Smooth muscle cell (in vitro differentiated cells): Measurements from ENCODE around the gene FCAMR. TPM values are rescaled to one million over a fixed set of nuclear protein-coding genes. Genes with fewer than 3 reads are reported as not detected.

Experiments
- DNase-seq: peaks from one replicate; lab custom pipeline; 2025; ENCODE audit not compliant: unreplicated experiment; lab: John Stamatoyannopoulos, UW
- H2AFZ ChIP-seq: fragments of 200-600 bp; sonication (generic); 2 replicates; pipeline ENCODE4 v1.6.0; 2016; ENCODE audit warnings: antibody characterized with exemption, low read depth, mild to moderate bottlenecking
- H3F3A ChIP-seq: fragments of 200-600 bp; sonication (generic); 2 replicates; pipeline ENCODE4 v1.6.0; 2017; ENCODE audit warnings: antibody characterized with exemption, low read depth
- H3K27ac ChIP-seq: fragments of 200-600 bp; sonication (generic); 2 replicates; pipeline ENCODE4 v1.5.1; 2016; ENCODE audit warnings: low read depth, mild to moderate bottlenecking
- H3K27me3 ChIP-seq: fragments of 200-600 bp; sonication (generic); 2 replicates; pipeline ENCODE4 v1.6.1; 2016; ENCODE audit warnings: low read depth, mild to moderate bottlenecking
- H3K36me3 ChIP-seq: fragments of 200-600 bp; sonication (generic); 2 replicates; pipeline ENCODE4 v1.5.1; 2016; ENCODE audit warnings: low read depth
- H3K4me1 ChIP-seq: fragments of 200-600 bp; sonication (generic); 2 replicates; pipeline ENCODE4 v1.5.1; 2016; ENCODE audit warnings: low read depth
- H3K4me2 ChIP-seq: fragments of 200-600 bp; sonication (generic); 2 replicates; pipeline ENCODE4 v1.6.0; 2016; ENCODE audit warnings: mild to moderate bottlenecking
- H3K4me3 ChIP-seq: fragments of 200-600 bp; sonication (generic); 2 replicates; pipeline ENCODE4 v1.5.1; 2016; ENCODE audit warnings: mild to moderate bottlenecking
- H3K79me2 ChIP-seq: fragments of 200-600 bp; sonication (generic); 2 replicates; pipeline ENCODE4 v1.6.0; 2016; ENCODE audit warnings: low read depth, mild to moderate bottlenecking
- H3K9ac ChIP-seq: fragments of 200-600 bp; sonication (generic); 2 replicates; pipeline ENCODE4 v1.6.0; 2016; ENCODE audit warnings: low read depth
- H3K9me3 ChIP-seq: fragments of 200-600 bp; sonication (generic); replicated peaks from 2 replicates; pipeline ENCODE4 v1.5.1; 2016; ENCODE audit warnings: low read depth
- H4K20me1 ChIP-seq: fragments of 200-600 bp; sonication (generic); 2 replicates; pipeline ENCODE4 v1.6.0; 2016; ENCODE audit warnings: low read depth
- WGBS: methylation state at CpG from one replicate; pipeline ENCODE4 v1.1.7; 2016; ENCODE audit warnings: low lambda C conversion rate; 5-methylcytosine and 5-hydroxymethylcytosine counted together
- polyA plus RNA-seq: library from polyadenylated mRNA; unstranded; fragments of >200 nt; fragmentation: Nextera tagmentation; extraction: Ambion mirVana; gene quantifications from 2 replicates; pipeline ENCODE4 v1.2.1, GENCODE V29; 2016
- total RNA-seq: library from RNA; depleted of rRNA; stranded (reverse); fragments of >200 nt; gene quantifications from 2 replicates; pipeline ENCODE4 v1.2.3, GENCODE V29; 2014
- TF ChIP-seq, protein P1 (sequence below): fragments of 200-600 bp; sonication (generic); IDR thresholded peaks from 2 replicates; pipeline ENCODE4 v1.5.1; 2017; ENCODE audit warnings: borderline replicate concordance, mild to moderate bottlenecking, antibody characterized with exemption; ENCODE audit not compliant: insufficient read depth, poor library complexity, severe bottlenecking

Gene FCAMR
- total and polyA plus RNA-seq, 2 experiments from 2014 or later, result not detected

DNA sequence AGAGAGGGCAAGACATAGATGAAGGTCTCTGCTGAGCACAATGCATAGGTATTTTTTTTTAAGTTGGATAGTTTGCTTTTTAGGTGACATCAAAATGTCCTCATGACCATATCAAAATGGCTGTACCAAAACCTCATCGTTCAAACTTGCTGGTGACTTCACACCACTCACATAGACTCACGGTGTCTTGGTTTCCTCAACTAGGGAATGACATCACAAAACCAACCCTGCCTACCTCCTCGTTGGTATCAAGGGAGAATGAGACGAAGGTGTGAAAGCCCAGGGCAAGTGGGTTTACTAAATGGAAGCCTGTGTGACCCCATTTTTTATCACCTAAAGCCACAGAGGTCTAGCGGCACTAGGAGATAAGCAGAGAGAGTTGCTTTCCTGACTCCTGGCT is 25.6 kb downstream of the FCAMR start:
- no peaks in the 10 kb centered on the region for H3K79me2 ChIP-seq
- WGBS, result 73% methylated on average over 5 of the region's 5 CpGs
- peaks cover 87% of the 10 kb centered on the region for H3K27me3 ChIP-seq
- TF ChIP-seq, protein P1, sequence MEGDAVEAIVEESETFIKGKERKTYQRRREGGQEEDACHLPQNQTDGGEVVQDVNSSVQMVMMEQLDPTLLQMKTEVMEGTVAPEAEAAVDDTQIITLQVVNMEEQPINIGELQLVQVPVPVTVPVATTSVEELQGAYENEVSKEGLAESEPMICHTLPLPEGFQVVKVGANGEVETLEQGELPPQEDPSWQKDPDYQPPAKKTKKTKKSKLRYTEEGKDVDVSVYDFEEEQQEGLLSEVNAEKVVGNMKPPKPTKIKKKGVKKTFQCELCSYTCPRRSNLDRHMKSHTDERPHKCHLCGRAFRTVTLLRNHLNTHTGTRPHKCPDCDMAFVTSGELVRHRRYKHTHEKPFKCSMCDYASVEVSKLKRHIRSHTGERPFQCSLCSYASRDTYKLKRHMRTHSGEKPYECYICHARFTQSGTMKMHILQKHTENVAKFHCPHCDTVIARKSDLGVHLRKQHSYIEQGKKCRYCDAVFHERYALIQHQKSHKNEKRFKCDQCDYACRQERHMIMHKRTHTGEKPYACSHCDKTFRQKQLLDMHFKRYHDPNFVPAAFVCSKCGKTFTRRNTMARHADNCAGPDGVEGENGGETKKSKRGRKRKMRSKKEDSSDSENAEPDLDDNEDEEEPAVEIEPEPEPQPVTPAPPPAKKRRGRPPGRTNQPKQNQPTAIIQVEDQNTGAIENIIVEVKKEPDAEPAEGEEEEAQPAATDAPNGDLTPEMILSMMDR, result no peak
- no peaks in the 10 kb centered on the region for H3K9me3 ChIP-seq
- H3K9ac ChIP-seq, result no peak overlapping the region
- no peak overlapping the region for H2AFZ ChIP-seq
- no peak overlapping the region for H3K4me3 ChIP-seq
- H3K27ac ChIP-seq, result no peak overlapping the region
- H4K20me1 ChIP-seq, result no peaks in the 10 kb centered on the region
- H3K4me1 ChIP-seq, result no peaks in the 10 kb centered on the region
- no peaks in the 10 kb centered on the region for H3F3A ChIP-seq
- no peak for DNase-seq
- H3K36me3 ChIP-seq, result no peaks in the 10 kb centered on the region
- H3K4me2 ChIP-seq, result no peak overlapping the region

DNA sequence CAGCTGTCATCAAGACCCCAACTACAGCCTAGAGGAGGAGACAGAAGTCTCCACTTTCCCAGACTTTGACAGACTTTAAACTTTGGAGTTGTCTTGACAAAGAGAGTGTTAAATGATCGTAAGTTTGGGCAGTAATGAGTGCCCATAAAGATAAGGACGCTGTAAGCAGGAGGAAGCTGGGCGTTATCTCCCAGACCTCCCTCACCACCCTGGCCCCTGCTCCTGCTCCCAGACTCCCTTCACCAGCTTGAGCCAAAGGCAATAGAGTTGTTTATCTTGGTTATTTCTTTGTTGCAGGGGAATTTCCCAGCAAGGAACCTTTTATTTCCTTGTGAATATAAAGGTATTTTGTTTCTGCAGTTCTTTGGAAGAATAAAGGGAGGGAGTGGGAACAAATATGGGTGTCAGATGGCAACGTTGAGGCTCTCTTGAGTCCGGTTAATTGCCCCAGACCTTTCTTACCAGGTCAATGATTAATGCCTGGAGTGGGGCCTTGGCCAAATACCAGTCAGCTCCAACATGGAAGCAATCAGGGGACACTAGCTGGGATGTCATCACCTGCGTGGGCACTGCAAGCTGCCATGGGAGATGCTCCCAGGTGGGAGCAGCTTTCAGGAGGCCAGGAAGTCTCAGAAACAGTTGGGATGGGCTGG is 28.4 kb downstream of the FCAMR start:
- WGBS, result 41% methylated on average over 6 of the region's 6 CpGs
- H3K4me1 ChIP-seq, result no peaks in the 10 kb centered on the region
- H3K79me2 ChIP-seq, result no peaks in the 10 kb centered on the region
- peaks cover 82% of the 10 kb centered on the region for H3K27me3 ChIP-seq
- H3K9me3 ChIP-seq, result no peaks in the 10 kb centered on the region
- no peak overlapping the region for H3K4me2 ChIP-seq
- no peaks in the 10 kb centered on the region for H3K36me3 ChIP-seq
- no peak overlapping the region for H3K9ac ChIP-seq
- DNase-seq, result no peak
- H3F3A ChIP-seq, result no peaks in the 10 kb centered on the region
- no peaks in the 10 kb centered on the region for H4K20me1 ChIP-seq
- no peak overlapping the region for H3K27ac ChIP-seq
- TF ChIP-seq, protein P1, result no peak
- H3K4me3 ChIP-seq, result no peak overlapping the region
- H2AFZ ChIP-seq, result no peak overlapping the region

GRCh38 chr1:206940588-206940936 is 29.7 kb downstream of the FCAMR start:
- TF ChIP-seq, protein P1, result no peak
- H3K79me2 ChIP-seq, result no peaks in the 10 kb centered on the region
- H3K27ac ChIP-seq, result no peak overlapping the region
- no peak overlapping the region for H3K9ac ChIP-seq
- H2AFZ ChIP-seq, result no peak overlapping the region
- DNase-seq, result no peak
- no peaks in the 10 kb centered on the region for H3K4me1 ChIP-seq
- no peaks in the 10 kb centered on the region for H3K9me3 ChIP-seq
- no peaks in the 10 kb centered on the region for H4K20me1 ChIP-seq
- 88% methylated on average over 3 of the region's 3 CpGs for WGBS
- no peak overlapping the region for H3K4me2 ChIP-seq
- H3K27me3 ChIP-seq, result peaks cover 82% of the 10 kb centered on the region
- H3F3A ChIP-seq, result no peaks in the 10 kb centered on the region
- H3K36me3 ChIP-seq, result no peaks in the 10 kb centered on the region
- H3K4me3 ChIP-seq, result no peak overlapping the region
